GM12872 (cell line): ENCODE data around the gene RHBG.

Source experiments
- TF ChIP-seq, protein P1 (sequence below): IDR thresholded peaks from 3 replicates; pipeline ENCODE4 v1.5.1; 2011; ENCODE audit warnings: low read depth, mild to moderate bottlenecking, low read length, moderate library complexity; ENCODE audit not compliant: insufficient read depth

The RHBG gene

DNA sequence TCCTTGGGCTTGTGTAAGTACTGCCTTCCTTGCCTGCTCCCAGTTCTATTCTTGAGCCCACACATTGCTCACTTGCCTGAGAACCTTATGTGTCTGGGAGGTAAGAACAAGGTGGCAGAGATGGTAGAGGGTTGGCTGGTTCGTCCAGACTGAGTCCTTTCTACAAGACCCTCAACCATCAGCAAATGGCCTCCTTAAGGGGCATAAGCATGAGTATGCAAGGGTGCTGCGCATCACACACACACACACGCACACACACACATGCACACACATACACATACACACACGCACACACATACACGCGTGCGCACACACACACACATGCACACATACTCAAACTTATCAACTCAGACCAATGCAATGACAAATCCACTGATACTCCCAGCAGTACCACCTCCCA lies 56.9 kb downstream of the RHBG start:
- TF ChIP-seq, protein P1, sequence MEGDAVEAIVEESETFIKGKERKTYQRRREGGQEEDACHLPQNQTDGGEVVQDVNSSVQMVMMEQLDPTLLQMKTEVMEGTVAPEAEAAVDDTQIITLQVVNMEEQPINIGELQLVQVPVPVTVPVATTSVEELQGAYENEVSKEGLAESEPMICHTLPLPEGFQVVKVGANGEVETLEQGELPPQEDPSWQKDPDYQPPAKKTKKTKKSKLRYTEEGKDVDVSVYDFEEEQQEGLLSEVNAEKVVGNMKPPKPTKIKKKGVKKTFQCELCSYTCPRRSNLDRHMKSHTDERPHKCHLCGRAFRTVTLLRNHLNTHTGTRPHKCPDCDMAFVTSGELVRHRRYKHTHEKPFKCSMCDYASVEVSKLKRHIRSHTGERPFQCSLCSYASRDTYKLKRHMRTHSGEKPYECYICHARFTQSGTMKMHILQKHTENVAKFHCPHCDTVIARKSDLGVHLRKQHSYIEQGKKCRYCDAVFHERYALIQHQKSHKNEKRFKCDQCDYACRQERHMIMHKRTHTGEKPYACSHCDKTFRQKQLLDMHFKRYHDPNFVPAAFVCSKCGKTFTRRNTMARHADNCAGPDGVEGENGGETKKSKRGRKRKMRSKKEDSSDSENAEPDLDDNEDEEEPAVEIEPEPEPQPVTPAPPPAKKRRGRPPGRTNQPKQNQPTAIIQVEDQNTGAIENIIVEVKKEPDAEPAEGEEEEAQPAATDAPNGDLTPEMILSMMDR = no peak

DNA sequence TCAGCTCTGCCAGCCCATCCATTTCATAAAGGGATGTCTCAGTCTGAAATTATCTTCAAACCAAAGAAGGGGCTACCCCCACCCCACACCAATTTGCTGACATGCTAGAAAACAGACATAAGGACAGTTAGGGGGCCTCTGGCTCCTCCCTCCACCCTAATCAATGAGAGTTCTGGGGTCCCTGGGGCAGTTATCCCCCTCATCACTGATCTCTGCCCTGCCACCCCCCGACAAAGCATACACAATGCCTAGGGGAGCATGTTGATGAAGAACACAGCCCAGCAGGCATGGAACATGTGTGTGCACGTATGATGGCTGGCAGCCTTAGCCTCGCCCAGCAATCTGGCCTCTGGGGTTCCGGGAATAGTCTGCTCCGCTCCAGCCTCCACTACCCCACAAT lies 58.9 kb downstream of the RHBG start:
- TF ChIP-seq, protein P1 = no peak

DNA sequence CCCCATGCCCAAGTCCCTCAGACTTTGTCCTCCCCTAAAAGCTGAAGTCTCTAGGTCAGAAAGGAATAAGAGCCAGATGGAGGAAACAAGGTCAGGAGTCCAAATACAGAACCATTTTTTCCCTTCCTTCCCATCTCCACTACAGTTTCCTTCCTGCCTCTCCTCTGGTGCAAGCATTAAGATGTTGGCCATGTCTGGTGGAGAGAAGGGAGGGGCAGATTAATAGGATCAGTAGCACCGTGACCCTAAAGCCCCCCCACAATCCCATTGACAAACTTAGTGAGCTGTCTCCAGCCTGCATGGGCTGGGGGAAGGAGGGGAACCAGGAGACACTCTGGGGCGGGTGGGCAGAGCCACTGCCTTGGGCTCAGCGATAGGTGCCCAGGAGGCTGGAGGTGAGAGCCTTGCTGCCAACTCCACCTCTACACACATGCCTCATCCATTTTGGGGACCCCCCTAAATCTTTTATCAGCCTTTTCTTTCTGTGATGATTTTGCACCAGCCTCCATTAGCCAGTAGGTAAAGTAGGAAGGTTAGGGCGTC lies 59.8 kb downstream of the RHBG start:
- TF ChIP-seq, protein P1 = no peak

DNA sequence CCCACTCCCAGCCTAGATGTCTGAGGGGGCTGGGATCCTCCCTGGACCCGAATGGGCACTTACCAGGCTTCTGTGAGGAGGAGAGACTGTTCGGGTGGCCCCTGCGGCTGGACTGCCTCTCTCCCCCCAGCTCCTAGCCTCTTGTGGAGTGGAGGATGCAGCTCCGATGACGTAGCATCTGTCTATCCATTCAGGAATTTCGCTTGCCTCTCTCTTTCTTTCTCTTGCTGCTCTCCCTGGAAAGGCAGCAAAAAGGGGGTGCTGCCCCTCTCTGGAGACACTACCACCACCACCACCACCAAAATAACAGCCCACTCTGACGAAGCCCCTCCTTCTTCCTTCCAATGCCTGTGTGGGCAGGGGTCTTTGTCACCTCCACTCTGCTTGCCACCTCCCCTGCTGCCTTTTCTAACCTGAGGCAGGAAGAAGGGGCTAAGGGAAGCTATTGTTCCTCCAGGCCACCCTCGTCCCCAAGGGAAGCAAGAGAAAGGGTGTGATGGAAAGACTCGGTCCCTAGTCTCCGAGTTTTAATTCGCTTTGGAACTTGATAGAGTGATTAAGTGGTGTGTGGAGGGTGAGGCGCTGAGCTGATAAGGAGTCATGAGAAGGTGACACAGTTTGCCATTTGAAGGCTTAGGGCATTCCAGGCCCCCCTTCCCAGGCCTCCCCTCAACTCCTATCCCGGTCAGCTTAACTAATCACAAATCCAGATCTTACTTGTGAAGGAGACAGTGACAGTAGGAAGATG lies 60.5 kb downstream of the RHBG start:
- TF ChIP-seq, protein P1 = no peak

DNA sequence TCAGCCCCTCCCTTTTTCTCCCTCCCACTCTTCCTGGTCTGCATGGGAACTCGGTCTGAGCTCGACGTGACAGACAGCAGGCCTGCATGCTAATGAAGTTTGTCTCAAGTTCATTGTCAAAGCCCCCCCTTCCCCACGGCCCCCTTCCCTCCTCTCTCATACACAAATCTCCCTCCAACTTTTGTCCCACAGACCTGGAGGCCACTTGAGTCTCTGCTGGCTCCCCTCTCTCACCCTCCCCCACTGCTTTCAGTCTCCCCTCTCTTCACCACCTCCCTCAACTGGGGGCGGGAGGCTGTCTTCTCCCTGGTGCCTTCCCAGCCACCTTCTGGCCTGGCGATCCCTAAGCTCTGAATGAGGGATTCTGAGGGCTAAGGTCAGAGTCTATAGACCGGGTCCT lies 61.3 kb downstream of the RHBG start:
- TF ChIP-seq, protein P1 = no peak

DNA sequence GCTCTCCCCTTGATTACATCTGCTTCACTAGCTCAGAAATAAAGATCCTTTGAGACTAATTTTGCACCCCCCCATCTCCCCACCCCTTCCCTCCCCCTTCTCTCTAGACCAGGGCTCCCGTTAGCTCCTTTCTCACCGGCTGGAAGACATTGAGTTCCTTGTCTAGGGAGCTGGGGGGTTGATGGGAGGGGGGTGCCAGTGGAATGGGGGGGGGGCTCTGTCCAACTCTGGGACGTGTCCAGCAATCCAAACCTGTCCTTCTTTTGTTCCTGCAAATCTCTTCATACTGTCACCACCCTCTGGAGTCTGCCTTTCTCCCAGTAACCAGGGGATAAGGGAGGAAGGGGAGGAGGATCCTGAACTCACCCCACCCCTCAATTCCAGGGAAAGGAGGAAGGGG lies 61.9 kb downstream of the RHBG start:
- TF ChIP-seq, protein P1 = no peak

DNA sequence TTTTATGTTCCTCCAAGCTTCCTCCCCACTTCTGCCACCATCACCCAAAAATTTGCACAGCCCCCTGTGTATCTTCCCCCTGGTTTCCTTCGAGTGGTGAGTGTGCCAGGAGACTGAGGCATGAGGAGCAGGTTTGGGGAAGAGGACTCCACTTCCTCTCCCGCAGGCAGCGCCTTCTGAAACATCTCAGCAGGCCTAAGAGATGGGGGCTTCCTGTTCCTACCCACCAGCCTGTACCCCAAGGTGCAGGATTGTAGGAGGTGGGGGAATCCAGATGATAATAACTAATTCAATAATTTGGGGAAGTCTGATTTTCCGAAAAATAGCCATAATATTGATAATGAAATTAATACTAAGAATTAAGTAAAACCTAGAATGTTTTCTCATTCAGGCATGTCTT lies 62.4 kb downstream of the RHBG start:
- TF ChIP-seq, protein P1 = no peak
